ENCODE results near the gene GTF3C6.
A peak's percentile ranks its signal among the peaks of the same experiment; 100 is the strongest.
"Not testable (repeated sequence)": the region's sequence is repeated elsewhere in the genome, so short reads cannot be mapped to it uniquely, and the experiment has no call there.

GTF3C6 gene

GRCh38 chr6:110951008-110951407 is 7.5 kb upstream of the GTF3C6 start:
- H3K9me3 ChIP-seq (ENCODE audit: control insufficient read depth, insufficient read depth, low read length), result no peaks in the 10 kb centered on the region
- H3K9ac ChIP-seq (ENCODE audit: low read depth, low read length), result no peak overlapping the region
- H3K4me3 ChIP-seq (ENCODE audit: low read depth, low read length), result no peak overlapping the region
- no peaks in the 10 kb centered on the region for H3K36me3 ChIP-seq (ENCODE audit: control insufficient read depth, insufficient read depth, low read length)
- H3K27me3 ChIP-seq (ENCODE audit: control insufficient read depth, insufficient read depth, low read length), result no peaks in the 10 kb centered on the region
- H3K4me1 ChIP-seq (ENCODE audit: control insufficient read depth, insufficient read depth, low read length), result no peaks in the 10 kb centered on the region

DNA sequence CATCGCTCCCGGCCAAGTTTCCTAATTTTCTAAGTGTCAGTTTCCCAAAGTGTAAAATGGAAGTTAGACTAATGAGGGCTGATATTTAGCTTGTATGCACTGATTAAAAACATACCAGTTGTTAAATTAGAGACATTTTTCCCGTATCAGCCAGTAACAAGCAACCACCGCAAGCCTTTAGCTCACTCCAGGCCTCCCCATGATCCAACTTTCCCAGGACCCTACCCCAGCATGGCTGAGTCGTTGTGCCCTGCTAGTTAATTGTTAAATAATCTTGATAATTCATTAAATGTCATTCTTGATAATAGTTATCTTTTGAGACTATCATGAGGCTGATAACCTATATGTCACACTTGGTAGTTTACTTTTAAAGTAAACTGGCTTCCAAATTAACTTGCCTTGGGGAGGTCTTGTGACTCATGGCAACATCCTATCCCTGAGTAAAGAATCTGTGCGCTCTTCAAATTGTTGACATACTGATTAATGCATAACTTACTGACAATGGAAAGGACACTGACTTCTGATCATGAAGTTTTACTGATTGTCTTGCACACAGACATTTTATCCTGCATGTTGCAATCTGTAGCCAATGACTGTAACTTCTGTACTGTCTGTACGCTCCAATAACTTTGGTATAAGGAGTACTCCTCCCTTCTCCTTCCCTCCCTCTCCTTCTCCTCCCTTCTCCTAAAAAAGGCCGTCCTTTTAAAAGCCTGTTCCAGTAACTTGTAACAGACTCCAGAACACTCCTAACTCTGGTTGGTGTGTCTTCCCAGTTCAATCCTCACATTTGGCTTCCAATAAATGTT is 6.3 kb upstream of the GTF3C6 start:
- Histone ChIP-seq H3K27me3 (ENCODE audit: control insufficient read depth, insufficient read depth, low read length) (no peaks in the 10 kb centered on the region), H3K4me3 (ENCODE audit: low read depth, low read length) (no peak overlapping the region), H3K9me3 (ENCODE audit: control insufficient read depth, insufficient read depth, low read length) (no peaks in the 10 kb centered on the region), H3K9ac (ENCODE audit: low read depth, low read length) (no peak overlapping the region), H3K36me3 (ENCODE audit: control insufficient read depth, insufficient read depth, low read length) (no peaks in the 10 kb centered on the region), H3K4me1 (ENCODE audit: control insufficient read depth, insufficient read depth, low read length) (no peaks in the 10 kb centered on the region)

DNA sequence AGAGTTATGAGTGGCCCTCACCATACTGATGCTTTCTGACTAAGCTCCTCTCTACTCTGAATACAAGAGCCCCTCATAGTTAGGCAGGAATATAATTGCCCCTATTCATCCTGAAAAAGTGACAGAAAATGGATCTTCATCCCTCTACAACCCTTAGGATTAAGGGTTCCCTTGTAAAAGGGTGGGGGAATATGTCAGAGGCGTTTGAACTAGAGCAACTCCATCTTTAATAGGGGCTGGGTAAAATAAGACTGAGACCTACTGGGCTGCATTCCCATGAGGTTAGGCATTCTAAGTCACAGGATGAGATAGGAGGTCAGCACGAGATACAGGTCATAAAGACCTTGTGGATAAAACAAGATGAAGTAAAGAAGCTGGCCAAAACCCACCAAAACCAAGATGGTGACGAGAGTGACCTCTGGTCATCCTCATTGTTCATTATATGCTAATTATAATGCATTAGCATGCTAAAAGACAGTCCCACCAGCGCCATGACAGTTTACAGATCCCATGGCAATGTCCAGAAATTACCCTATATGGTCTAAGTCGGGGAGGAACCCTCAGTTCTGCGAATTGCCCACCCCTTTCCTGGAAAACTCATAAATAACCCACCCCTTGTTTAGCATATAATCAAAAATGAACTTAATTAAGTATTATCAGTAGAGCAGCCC is 4.7 kb upstream of the GTF3C6 start:
- no peak overlapping the region for H3K4me3 ChIP-seq (ENCODE audit: low read depth, low read length)
- no peak overlapping the region for H3K9ac ChIP-seq (ENCODE audit: low read depth, low read length)
- H3K27me3 ChIP-seq (ENCODE audit: control insufficient read depth, insufficient read depth, low read length), result no peaks in the 10 kb centered on the region
- no peaks in the 10 kb centered on the region for H3K9me3 ChIP-seq (ENCODE audit: control insufficient read depth, insufficient read depth, low read length)
- H3K36me3 ChIP-seq (ENCODE audit: control insufficient read depth, insufficient read depth, low read length), result no peaks in the 10 kb centered on the region
- no peaks in the 10 kb centered on the region for H3K4me1 ChIP-seq (ENCODE audit: control insufficient read depth, insufficient read depth, low read length)

DNA sequence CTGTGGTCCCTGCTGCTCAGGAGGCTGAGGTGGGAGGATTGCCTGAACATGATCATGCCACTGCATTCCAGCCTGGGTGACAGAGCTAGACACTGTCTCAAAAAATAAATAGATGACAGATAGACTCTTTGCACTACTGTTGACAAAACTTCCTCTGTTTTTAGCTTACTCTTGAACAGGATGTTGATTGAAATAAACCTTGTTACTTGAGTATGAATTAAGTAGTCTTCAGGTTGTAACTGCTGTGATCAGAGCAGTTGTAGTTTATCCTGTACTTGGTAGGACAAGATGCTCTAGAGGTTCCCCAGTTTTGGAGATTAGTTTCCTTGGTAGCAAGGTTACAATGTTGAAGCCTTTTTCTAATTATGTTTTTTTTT is 1.5 kb downstream of the GTF3C6 start:
- no peaks in the 10 kb centered on the region for H3K9me3 ChIP-seq (ENCODE audit: control insufficient read depth, insufficient read depth, low read length)
- no peaks in the 10 kb centered on the region for H3K27me3 ChIP-seq (ENCODE audit: control insufficient read depth, insufficient read depth, low read length)
- H3K4me3 ChIP-seq (ENCODE audit: low read depth, low read length), result no peak overlapping the region
- peaks cover 14% of the 10 kb centered on the region for H3K36me3 ChIP-seq (ENCODE audit: control insufficient read depth, insufficient read depth, low read length)
- H3K4me1 ChIP-seq (ENCODE audit: control insufficient read depth, insufficient read depth, low read length), result no peaks in the 10 kb centered on the region
- no peak overlapping the region for H3K9ac ChIP-seq (ENCODE audit: low read depth, low read length)

GRCh38 chr6:110962636-110963035 is 4.1 kb downstream of the GTF3C6 start:
- H3K27me3 ChIP-seq (ENCODE audit: control insufficient read depth, insufficient read depth, low read length); H3K9ac ChIP-seq (ENCODE audit: low read depth, low read length); H3K4me1 ChIP-seq (ENCODE audit: control insufficient read depth, insufficient read depth, low read length); H3K9me3 ChIP-seq (ENCODE audit: control insufficient read depth, insufficient read depth, low read length); H3K4me3 ChIP-seq (ENCODE audit: low read depth, low read length): not testable (repeated sequence)
- H3K36me3 ChIP-seq (ENCODE audit: control insufficient read depth, insufficient read depth, low read length), result peaks cover 15% of the 10 kb centered on the region

GRCh38 chr6:110965629-110966229 is 7.2 kb downstream of the GTF3C6 start:
- Histone ChIP-seq H3K9ac (ENCODE audit: low read depth, low read length) (no peak overlapping the region), H3K9me3 (ENCODE audit: control insufficient read depth, insufficient read depth, low read length) (no peaks in the 10 kb centered on the region), H3K27me3 (ENCODE audit: control insufficient read depth, insufficient read depth, low read length) (no peaks in the 10 kb centered on the region), H3K4me1 (ENCODE audit: control insufficient read depth, insufficient read depth, low read length) (no peaks in the 10 kb centered on the region), H3K4me3 (ENCODE audit: low read depth, low read length) (no peak overlapping the region), H3K36me3 (ENCODE audit: control insufficient read depth, insufficient read depth, low read length) (peaks cover 18% of the 10 kb centered on the region)

DNA sequence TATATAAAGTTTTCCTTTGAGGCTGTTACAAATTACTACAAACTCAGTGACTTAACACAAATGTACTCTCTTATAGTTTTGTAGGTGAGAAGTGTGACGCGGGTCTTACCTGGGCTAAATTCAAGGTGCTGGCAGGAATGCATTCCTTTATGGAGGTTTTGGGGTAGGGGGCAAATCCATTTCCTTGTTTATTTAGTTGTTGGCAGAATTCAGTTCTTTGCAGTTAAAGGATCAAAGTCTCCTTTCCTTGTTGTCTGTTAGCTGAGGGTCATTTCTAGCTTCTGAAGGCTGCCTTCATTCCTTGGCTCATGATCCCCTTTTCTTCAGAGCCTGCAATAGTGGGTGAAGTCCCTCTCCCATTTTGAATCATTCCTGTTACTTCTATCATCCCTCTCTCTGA is 10.2 kb downstream of the GTF3C6 start:
- not testable (repeated sequence) for H3K9me3 ChIP-seq (ENCODE audit: control insufficient read depth, insufficient read depth, low read length); H3K9ac ChIP-seq (ENCODE audit: low read depth, low read length); H3K36me3 ChIP-seq (ENCODE audit: control insufficient read depth, insufficient read depth, low read length); H3K4me1 ChIP-seq (ENCODE audit: control insufficient read depth, insufficient read depth, low read length); H3K27me3 ChIP-seq (ENCODE audit: control insufficient read depth, insufficient read depth, low read length); H3K4me3 ChIP-seq (ENCODE audit: low read depth, low read length)

GRCh38 chr6:110971468-110971867 is 13.0 kb downstream of the GTF3C6 start:
- no peaks in the 10 kb centered on the region for H3K27me3 ChIP-seq (ENCODE audit: control insufficient read depth, insufficient read depth, low read length)
- no peak overlapping the region for H3K4me3 ChIP-seq (ENCODE audit: low read depth, low read length)
- H3K9ac ChIP-seq (ENCODE audit: low read depth, low read length), result no peak overlapping the region
- peaks cover 4% of the 10 kb centered on the region for H3K36me3 ChIP-seq (ENCODE audit: control insufficient read depth, insufficient read depth, low read length)
- no peaks in the 10 kb centered on the region for H3K4me1 ChIP-seq (ENCODE audit: control insufficient read depth, insufficient read depth, low read length)
- H3K9me3 ChIP-seq (ENCODE audit: control insufficient read depth, insufficient read depth, low read length), result no peaks in the 10 kb centered on the region

GRCh38 chr6:110976575-110976974 is 18.1 kb downstream of the GTF3C6 start:
- no peak overlapping the region for H3K9ac ChIP-seq (ENCODE audit: low read depth, low read length)
- no peaks in the 10 kb centered on the region for H3K36me3 ChIP-seq (ENCODE audit: control insufficient read depth, insufficient read depth, low read length)
- H3K27me3 ChIP-seq (ENCODE audit: control insufficient read depth, insufficient read depth, low read length), result no peaks in the 10 kb centered on the region
- H3K4me1 ChIP-seq (ENCODE audit: control insufficient read depth, insufficient read depth, low read length), result no peaks in the 10 kb centered on the region
- no peak overlapping the region for H3K4me3 ChIP-seq (ENCODE audit: low read depth, low read length)
- H3K9me3 ChIP-seq (ENCODE audit: control insufficient read depth, insufficient read depth, low read length), result no peaks in the 10 kb centered on the region

- Histone ChIP-seq H3K4me3 (ENCODE audit: low read depth, low read length) (no peak overlapping the region), H3K36me3 (ENCODE audit: control insufficient read depth, insufficient read depth, low read length) (no peaks in the 10 kb centered on the region), H3K27me3 (ENCODE audit: control insufficient read depth, insufficient read depth, low read length) (no peaks in the 10 kb centered on the region), H3K9ac (ENCODE audit: low read depth, low read length) (no peak overlapping the region), H3K4me1 (ENCODE audit: control insufficient read depth, insufficient read depth, low read length) (no peaks in the 10 kb centered on the region), H3K9me3 (ENCODE audit: control insufficient read depth, insufficient read depth, low read length) (no peaks in the 10 kb centered on the region)
Measured at GRCh38 chr6:110979565-110980101, 21.1 kb downstream of the GTF3C6 start.

DNA sequence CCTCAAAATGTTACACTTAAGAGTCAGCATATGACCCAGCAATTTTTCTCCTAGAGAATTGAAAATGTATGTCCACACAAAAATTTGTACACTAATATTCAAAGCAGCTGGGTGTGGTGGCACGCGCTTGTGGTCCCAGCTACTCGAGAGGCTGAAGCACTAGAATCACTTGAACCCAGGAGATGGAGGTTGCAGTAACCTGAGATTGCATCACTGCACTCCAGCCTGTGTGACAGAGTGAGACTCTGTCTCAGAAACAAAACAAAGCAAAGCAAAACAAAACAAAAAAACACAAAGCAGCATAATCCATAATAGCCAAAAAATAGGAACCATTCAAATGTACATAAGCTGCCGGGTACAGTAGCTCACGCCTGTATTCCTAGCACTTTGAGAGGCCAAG is 21.7 kb downstream of the GTF3C6 start:
- H3K27me3 ChIP-seq (ENCODE audit: control insufficient read depth, insufficient read depth, low read length), result no peaks in the 10 kb centered on the region
- no peaks in the 10 kb centered on the region for H3K4me1 ChIP-seq (ENCODE audit: control insufficient read depth, insufficient read depth, low read length)
- H3K4me3 ChIP-seq (ENCODE audit: low read depth, low read length), result no peak overlapping the region
- H3K9me3 ChIP-seq (ENCODE audit: control insufficient read depth, insufficient read depth, low read length), result no peaks in the 10 kb centered on the region
- H3K9ac ChIP-seq (ENCODE audit: low read depth, low read length), result no peak overlapping the region
- H3K36me3 ChIP-seq (ENCODE audit: control insufficient read depth, insufficient read depth, low read length), result no peaks in the 10 kb centered on the region

DNA sequence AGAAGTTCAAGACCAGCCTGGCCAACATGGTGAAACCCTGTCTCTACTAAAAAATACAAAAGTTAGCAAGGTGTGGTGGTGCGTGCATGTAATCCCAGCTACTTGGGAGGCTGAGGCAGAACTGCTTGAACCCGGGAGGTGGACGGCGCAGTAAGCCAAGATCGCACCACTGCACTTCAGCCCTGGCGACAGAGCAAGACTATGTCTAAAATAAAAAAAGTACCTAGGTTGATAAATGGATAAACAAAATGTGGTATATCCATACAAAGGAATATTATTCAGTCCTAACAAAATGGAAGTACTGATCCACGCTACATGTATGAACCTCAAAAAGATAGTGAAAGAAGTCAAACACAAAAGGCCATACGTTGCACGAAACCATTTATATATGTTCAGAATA is 22.1 kb downstream of the GTF3C6 start:
- no peaks in the 10 kb centered on the region for H3K9me3 ChIP-seq (ENCODE audit: control insufficient read depth, insufficient read depth, low read length)
- H3K36me3 ChIP-seq (ENCODE audit: control insufficient read depth, insufficient read depth, low read length), result no peaks in the 10 kb centered on the region
- no peaks in the 10 kb centered on the region for H3K27me3 ChIP-seq (ENCODE audit: control insufficient read depth, insufficient read depth, low read length)
- H3K9ac ChIP-seq (ENCODE audit: low read depth, low read length), result no peak overlapping the region
- no peaks in the 10 kb centered on the region for H3K4me1 ChIP-seq (ENCODE audit: control insufficient read depth, insufficient read depth, low read length)
- H3K4me3 ChIP-seq (ENCODE audit: low read depth, low read length), result peak overlapping the region; percentile 95
